ENCODE data around the gene RTTN.
"Not testable (repeated sequence)": the region's sequence is repeated elsewhere in the genome, so short reads cannot be mapped to it uniquely, and the experiment has no call there.

RTTN gene

DNA sequence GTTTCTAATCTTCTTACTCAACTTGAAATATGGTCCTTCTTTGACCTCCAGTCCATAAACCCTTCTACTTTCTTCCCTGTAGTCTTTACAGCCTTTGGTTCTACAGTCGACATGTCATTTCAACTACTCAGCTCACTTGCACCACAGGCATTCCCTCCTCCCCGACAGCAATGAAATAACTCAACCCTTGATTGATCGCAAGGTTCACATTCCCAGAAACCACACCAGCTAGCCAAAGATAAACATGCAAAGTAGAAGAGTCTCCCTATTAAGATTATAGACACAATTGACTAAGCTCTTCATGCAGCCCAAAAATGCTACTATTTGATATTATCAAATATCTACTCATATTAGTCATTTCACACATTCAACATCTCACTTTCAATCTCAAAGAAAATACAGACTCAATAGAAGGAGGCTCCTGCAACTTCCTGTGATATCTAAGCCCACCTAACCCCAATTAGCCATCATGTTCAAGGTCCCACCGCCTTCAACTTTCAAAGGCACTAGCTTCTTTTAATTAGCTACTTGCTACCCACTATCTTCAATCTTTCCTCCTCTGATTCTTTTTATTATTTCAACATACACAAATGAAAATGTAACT lies 50.8 kb downstream of the RTTN start:
- no peak for DNase-seq (ENCODE audit: low read depth)

DNA sequence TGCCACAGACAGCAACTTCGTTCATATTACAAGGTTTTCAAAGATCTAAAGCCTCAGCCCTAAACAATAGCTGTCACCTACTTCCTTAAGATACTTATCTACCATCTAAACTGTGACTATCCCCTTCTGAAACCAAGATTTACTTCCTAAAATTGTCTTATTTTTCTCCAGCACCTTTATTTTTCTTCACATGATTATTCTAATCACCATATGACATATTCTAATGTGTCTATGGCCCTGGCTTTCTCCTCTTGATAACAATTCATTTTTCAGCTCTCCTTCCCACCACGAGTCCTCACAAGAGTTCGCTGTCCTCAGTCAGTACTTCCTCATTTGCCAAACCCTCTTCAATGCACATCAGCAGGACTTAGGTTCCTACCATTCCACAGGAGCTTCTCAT lies 53.9 kb downstream of the RTTN start:
- no peak for DNase-seq (ENCODE audit: low read depth)

DNA sequence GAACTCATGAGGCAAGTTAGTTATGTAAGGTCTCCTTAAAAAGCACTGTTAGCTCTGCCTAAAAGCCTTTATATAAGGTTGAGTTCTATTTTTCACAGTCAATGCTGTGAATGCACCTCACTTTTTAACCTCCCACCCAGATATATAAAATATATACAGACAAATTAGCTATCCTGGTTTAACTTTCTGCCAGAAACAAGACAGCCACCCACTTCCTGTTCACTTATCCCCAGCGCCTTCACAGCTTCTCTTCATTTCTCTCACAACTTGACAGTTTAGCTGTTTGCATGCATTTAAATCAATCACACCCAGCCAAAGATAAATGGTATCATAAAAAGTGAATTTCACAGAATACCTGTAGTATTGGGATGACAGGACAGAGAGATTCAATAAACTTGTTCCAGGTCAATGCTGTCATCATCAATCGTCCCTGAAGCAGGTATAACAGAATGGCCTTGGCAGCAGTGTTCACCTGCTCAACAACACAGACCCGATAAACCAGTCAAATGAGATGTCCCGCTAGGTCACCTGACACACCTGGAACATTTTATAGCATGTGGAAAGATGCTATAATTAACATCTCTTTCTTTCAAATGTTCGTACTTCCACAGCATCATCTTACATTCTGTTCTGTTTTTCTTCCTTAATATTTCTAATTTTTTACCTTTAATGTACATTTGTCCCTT lies 55.7 kb downstream of the RTTN start:
- DNase-seq (ENCODE audit: low read depth) = no peak

DNA sequence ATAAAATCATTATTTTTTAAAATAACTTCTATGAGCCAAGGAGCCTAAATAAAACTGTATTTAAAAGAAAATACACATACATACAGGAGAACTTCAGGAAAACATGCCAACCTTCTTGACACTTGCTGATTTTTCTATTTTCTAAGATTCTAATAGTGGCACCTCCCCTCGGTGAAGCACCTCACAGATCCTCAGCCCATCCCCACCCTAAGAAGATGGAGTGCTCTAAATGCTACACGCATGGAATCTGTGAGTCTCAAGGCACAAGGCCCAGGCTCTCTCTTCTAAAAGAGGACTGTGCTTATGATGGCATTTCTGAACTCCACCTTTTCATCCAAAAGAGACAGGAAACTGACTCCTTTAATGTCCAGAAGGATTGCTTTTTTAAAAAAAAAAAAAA lies 56.3 kb downstream of the RTTN start:
- no peak for DNase-seq (ENCODE audit: low read depth)

- DNase-seq (ENCODE audit: low read depth) = no peak
These were observed 57.2 kb downstream of the RTTN start for GRCh38 chr18:70148039-70148938.

DNA sequence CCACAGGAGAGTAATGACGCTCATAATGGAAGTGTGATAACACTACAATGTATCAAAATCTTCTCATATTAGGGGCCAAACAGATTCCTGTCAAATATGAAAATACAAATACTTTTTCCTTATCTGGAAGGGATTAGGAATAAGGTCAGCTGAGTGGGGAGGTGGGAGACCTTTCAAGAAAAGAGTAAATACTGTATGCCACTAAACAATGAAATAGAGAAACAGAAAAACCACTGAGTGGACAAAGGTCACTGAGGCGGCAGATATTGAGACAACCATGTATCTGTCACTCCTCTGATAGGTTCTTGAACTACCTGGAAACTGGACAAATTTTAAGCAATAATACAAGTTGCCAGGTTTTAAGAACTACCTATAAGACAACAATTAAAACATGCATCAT lies 59.3 kb downstream of the RTTN start:
- no peak for DNase-seq (ENCODE audit: low read depth)

DNA sequence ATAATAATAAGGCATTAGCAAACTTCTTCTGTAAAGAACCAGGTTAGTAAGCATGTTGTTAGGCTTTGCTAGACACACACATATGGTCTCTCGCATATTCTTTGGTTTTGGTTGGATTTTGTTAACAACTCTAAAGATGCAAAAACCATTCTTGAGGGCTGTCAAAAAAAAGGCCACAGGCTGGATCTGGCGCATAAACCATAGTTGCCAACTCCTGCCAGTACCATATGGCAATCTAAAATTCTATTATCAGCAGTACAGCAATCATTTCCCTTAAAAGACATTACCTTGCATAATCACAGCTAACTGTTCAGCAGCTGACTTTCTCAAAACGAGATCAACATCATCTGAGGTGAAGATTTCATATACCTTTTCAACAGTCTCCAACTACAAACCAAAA lies 63.5 kb downstream of the RTTN start:
- no peak for DNase-seq (ENCODE audit: low read depth)

DNA sequence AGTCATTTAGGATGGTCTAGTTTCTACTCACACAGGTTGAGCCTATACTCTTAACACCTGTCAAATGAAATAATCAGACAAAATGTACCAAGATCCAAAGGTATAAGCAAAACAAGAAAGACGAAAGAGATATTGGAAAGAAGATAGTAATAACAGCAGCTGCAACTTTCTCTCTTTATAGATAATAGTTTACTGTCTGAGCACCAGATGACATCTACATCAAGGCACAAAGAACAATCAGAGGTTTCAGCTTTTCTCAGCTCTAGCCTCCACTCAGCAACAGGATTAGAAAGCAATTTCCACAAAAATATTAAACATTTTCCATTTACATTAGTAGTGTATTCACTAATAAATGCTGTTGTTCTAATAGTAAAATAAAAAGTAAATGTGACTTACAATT lies 66.3 kb downstream of the RTTN start:
- no peak for DNase-seq (ENCODE audit: low read depth)

DNA sequence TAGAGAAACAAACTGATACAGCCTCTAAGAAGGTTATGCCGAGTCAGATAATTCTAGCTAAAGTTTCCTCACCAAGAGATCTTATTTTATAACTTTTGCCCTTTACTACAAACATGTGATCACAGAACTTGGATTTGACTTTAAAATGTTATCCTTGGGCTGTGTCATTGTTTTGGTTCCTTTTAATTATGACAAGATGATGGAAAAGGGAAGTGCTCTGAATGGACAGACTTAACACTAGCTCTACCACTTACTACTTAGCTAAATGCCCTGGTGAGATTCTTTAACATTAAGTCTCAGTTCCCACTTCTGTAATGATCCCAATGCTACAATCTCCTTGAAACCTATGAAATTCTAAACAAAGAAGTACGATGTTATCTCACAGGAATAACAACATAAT lies 69.9 kb downstream of the RTTN start:
- DNase-seq (ENCODE audit: low read depth) = no peak

DNA sequence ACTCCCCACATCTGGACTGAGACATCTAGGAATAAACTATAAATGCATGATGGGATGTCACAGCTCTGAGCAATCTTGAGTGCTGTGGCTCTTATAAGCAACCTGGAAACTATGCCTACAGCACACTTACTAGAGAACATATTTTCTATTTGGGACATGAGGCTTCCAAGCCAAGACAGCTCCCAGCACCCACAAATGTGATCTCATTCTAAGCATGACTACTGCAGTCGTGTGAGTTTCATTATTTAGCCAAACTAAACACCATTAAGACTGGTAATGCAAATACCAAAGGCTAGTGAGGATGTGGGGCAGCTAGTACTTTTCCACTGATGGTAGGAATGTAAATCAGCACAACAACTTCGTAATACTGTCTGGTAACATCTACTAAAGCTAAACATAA lies 72.5 kb downstream of the RTTN start:
- DNase-seq (ENCODE audit: low read depth) = no peak

DNA sequence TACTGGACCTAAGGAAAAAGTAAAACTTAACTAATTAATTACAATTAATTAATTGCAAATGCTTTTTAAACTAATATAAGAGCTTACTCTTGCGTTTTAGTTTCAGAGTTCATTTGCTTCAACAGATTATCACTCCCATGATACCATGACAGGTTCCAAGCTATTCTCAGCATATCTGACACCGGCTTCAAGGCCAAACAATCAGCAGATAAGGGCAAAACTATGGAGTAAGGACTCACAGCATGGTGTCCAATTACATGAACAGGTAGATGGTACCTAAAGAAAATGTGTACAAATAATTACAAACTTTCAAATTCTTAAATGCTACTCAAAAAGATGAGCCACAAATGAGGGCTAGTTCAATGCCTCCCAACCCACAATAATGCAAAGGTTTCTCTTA lies 77.2 kb downstream of the RTTN start:
- DNase-seq (ENCODE audit: low read depth) = no peak

DNA sequence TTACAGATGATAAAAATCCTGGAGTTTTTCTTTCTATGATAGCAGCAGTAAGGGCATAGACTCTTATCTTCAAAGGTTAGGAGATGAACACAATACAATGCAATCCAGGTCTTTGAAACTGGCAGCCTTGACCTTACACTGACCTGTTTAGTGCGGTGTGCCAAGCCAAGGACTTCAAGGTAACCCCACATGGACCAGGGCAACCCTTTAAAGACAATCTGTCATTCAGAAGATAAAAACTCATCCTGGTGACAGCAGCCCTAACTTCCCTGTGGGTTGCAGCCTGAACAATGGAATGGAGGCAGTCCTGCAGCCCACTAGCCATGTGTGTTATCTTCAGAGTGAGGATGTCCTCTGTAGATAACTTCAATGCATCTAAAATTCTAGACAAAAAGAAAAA lies 78.1 kb downstream of the RTTN start:
- DNase-seq (ENCODE audit: low read depth) = no peak

DNA sequence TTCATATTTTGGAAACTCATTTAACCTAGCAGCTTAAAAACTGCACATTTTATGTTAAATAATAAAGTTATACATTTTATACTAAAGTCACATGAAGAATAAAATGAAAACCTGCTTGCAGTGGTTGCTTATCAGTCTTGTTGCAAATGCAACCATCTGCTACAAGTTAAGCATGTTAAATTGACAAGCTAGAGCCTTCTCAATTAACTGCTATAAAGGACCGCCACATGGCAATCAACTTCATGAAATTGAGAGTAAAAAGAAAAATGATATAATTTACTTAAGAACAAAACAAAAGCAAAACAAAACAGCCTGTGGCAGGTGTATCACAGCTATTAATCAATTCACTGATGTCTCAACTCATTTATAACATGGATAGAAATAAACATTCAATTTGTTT lies 78.7 kb downstream of the RTTN start:
- DNase-seq (ENCODE audit: low read depth) = no peak

- DNase-seq (ENCODE audit: low read depth) = no peak
These were observed 81.3 kb downstream of the RTTN start for GRCh38 chr18:70124139-70124538.

- no peak for DNase-seq (ENCODE audit: low read depth)
These were observed 83.6 kb downstream of the RTTN start for GRCh38 chr18:70121842-70122241.

DNA sequence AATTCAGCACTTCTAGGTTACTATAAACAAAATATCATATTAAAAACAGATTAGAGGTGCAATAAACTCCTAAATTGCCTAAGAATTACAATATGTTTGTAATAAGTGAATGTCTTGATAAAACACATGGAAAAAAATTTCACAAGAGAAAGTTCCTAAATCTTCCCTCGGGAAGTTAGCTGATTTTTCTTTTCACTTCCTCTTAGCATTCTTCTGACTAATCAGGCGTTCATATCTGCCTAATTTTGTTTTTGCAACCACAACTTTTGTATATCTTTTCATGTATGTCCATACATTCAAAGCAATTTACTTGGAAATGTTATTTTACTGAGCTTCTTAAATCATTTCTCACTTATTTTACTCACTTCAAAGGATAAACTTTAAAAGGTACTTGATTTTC lies 88.5 kb downstream of the RTTN start:
- no peak for DNase-seq (ENCODE audit: low read depth)

DNA sequence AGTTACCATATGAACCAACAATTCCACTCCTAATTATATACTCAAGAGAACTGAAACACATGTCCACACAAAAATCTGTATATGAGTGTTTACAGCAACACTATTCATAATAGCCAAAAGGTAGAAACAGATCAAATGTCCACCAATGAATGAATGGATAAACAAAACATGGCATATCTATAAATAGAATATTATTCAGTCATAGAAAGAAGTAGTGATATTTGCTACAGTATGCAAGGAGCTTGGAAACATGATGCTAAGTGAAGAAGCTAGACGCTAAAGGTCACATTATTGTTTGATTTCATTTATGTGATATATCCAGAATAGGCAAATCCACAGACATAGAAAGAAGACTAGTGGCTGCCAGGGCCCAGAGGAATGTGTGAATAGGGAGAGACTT lies 92.0 kb downstream of the RTTN start:
- DNase-seq (ENCODE audit: low read depth) = no peak

- no peak for DNase-seq (ENCODE audit: low read depth)
These were observed 94.8 kb downstream of the RTTN start for GRCh38 chr18:70110678-70111077.

DNA sequence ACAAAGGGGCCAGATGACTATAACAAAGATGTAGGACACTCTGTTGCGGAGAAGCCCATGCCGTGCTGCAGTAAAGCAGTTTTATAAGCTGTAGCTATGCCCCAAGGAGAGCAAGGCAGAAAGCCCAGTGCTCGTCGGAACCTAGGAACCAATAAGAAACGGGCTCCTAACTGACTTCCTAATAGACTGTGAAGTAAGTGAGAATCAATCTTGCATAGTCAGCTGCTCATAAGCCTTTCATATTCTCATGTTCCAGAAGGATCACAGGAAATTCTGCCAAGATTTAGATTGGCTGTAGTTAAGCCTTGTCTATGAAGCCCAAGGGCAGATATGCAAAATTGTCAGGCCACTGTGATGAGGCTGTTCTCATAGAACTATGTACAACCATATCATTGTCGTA lies 98.4 kb downstream of the RTTN start:
- DNase-seq (ENCODE audit: low read depth) = no peak

GRCh38 chr18:70102854-70103253 lies 102.6 kb downstream of the RTTN start:
- not testable (repeated sequence) for DNase-seq (ENCODE audit: low read depth)

- no peak for DNase-seq (ENCODE audit: low read depth)
These were observed 115.6 kb downstream of the RTTN start for GRCh38 chr18:70089858-70090257.

DNA sequence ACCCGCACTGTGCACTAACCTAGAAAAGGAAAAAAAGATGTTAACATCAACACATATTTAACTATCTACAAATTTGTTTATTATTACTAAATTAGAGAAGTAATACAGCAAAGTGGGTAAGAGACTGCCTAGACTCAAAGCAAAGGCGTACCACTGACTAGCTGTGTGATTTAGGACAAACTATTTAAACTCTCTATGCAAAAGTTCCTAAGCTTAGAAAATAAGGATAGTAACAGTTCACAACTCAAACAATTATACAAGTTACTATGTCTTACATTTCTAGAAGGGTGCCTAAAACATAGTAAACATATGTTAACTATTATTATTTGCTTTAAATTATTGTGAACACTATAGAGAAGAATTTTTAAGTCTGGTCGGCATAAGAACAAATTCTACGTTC lies 119.4 kb downstream of the RTTN start:
- DNase-seq (ENCODE audit: low read depth) = no peak

GRCh38 chr18:70085641-70086040 lies 119.8 kb downstream of the RTTN start:
- no peak for DNase-seq (ENCODE audit: low read depth)

Data from stimulated activated CD8-positive, alpha-beta memory T cell treated with anti-CD3 and anti-CD28 coated beads, Interleukin-7, amount 100 ng/mL, for 24 hours (primary cell).